Kidney (tissue), 14 donors: Measurements from ENCODE around the gene STK33. TPM values are rescaled to one million over a fixed set of nuclear protein-coding genes. Genes with fewer than 3 reads are reported as not detected.

Experiments
- DNase-seq, 5 donors: peaks; one replicate each; pipeline ENCODE4 v3.0.0-alpha.2; 2013 to 2020
- FAIRE-seq: peaks from 2 replicates; lab custom pipeline; 2012; peaks lifted over from hg19 to GRCh38; lab: Jason Lieb, UNC
- H3K27ac ChIP-seq, 2 donors: one replicate each; pipeline ENCODE4 v1.7.0; 2013; ENCODE audit warnings: low read depth in 2 of 2, low read length in 2 of 2, inconsistent platforms in 1 of 2
- H3K27me3 ChIP-seq: one replicate; pipeline ENCODE4 v1.7.1; 2013; ENCODE audit warnings: low read length, inconsistent platforms; ENCODE audit not compliant: control insufficient read depth, insufficient read depth
- H3K36me3 ChIP-seq, 3 donors: one replicate each; pipeline versions ENCODE4 v1.7.0 to v1.7.1; 2013; ENCODE audit warnings: low read length in 3 of 3, control low read depth in 1 of 3, inconsistent platforms in 1 of 3; ENCODE audit not compliant: insufficient read depth in 3 of 3, control insufficient read depth in 2 of 3
- H3K4me1 ChIP-seq, 3 donors: one replicate each; pipeline versions ENCODE4 v1.7.0 to v1.7.1; 2013; ENCODE audit warnings: low read length in 3 of 3, inconsistent platforms in 1 of 3, low read depth in 1 of 3; ENCODE audit not compliant: control insufficient read depth in 2 of 3, insufficient read depth in 2 of 3
- H3K4me3 ChIP-seq, 3 donors: one replicate each; pipeline versions ENCODE4 v1.7.0 to v1.8.1; 2013; ENCODE audit warnings: low read length in 3 of 3, control low read depth in 1 of 3, inconsistent platforms in 1 of 3
- H3K9ac ChIP-seq, 3 donors: one replicate each; pipeline versions ENCODE4 v1.7.0 to v1.7.1; 2013; ENCODE audit warnings: low read length in 3 of 3, control low read depth in 1 of 3, inconsistent platforms in 1 of 3
- H3K9me3 ChIP-seq, 3 donors: one replicate each; pipeline versions ENCODE4 v1.7.0 to v1.7.1; 2013; ENCODE audit warnings: low read length in 3 of 3, control low read depth in 1 of 3, inconsistent platforms in 1 of 3; ENCODE audit not compliant: control insufficient read depth in 2 of 3, insufficient read depth in 1 of 3
- intact Hi-C: fragments of 100-400 bp; cut with DNase I; formaldehyde crosslinking; loops from one replicate; pipeline ENCODE4 v1.11.1; 2022
- polyA plus RNA-seq: library from polyadenylated mRNA; stranded (reverse); fragments of 350-450 nt; fragmentation: Illumina TruSeq; extraction: RNeasy Lipid Tissue Mini Kit (QIAGEN cat#74804); gene quantifications from one replicate; pipeline ENCODE4 v1.2.3, GENCODE V29; 2014; ENCODE audit warnings: low read depth, low replicate concordance; ENCODE audit not compliant: insufficient read depth
- total RNA-seq: library from RNA; stranded (reverse); fragmentation: NEBNext Ultra II Directional; extraction: Animal tissue kit (Norgen Biotek cat#: 25700); gene quantifications from one replicate; pipeline ENCODE4 v1.2.1, GENCODE V29; 2021
- TF ChIP-seq, protein P1 (sequence below): IDR thresholded peaks from 3 replicates; pipeline ENCODE4 v1.5.1; 2012; ENCODE audit warnings: mild to moderate bottlenecking, moderate library complexity, borderline replicate concordance; ENCODE audit not compliant: insufficient read depth; ENCODE audit errors: extremely low read depth
- donor health status: control.
- donor health status: control.
- donor health status: control.
- donor health status: control.
- donor health status: control.
- donor health status: DM: yes; HTN: yes; CAD: no.
- donor health status: Normal renal cell carcinoma (clear cell type).

The STK33 gene
- total and polyA plus RNA-seq, 2 donors from 2014 or later, result 11.9 to 19.3 TPM

DNA sequence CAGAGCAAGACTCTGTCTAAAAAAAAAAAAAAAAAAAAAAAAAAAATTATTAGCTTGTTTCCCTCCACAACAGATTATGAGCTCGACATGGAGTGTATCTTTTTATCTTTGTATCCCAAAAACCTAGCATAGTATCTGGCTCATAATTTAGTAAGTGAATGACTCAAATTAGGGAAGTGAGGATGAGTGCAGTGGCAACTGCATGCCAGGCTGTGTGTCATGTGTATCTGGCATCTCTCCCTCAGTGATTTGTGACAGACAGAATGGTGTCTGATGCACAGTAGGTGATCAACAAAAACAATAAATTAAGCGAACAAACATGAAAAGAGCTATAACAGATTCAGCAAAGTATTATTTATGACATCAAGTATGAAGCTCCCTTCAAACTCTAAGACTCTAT lies 7.2 kb downstream of the STK33 start:
- no peak overlapping the region for H3K27ac ChIP-seq
- H3K4me1 ChIP-seq, result peaks cover 0 to 5% (median 2%) of the 10 kb centered on the region in 3 donors
- FAIRE-seq (no peak), DNase-seq (no peak)
- no peak overlapping the region for H3K4me3 ChIP-seq
- no peaks in the 10 kb centered on the region for H3K36me3 ChIP-seq
- no peak overlapping the region for H3K9ac ChIP-seq
- peaks cover 0 to 3% (median 0%) of the 10 kb centered on the region in 3 donors for H3K9me3 ChIP-seq
- intact Hi-C loops, result no loop called here
- TF ChIP-seq, protein P1, sequence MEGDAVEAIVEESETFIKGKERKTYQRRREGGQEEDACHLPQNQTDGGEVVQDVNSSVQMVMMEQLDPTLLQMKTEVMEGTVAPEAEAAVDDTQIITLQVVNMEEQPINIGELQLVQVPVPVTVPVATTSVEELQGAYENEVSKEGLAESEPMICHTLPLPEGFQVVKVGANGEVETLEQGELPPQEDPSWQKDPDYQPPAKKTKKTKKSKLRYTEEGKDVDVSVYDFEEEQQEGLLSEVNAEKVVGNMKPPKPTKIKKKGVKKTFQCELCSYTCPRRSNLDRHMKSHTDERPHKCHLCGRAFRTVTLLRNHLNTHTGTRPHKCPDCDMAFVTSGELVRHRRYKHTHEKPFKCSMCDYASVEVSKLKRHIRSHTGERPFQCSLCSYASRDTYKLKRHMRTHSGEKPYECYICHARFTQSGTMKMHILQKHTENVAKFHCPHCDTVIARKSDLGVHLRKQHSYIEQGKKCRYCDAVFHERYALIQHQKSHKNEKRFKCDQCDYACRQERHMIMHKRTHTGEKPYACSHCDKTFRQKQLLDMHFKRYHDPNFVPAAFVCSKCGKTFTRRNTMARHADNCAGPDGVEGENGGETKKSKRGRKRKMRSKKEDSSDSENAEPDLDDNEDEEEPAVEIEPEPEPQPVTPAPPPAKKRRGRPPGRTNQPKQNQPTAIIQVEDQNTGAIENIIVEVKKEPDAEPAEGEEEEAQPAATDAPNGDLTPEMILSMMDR, result no peak
- no peaks in the 10 kb centered on the region for H3K27me3 ChIP-seq

- TF ChIP-seq, protein P1, result no peak
- Histone ChIP-seq H3K9ac (no peak overlapping the region), H3K4me1 (peaks cover 0 to 5% (median 2%) of the 10 kb centered on the region in 3 donors), H3K27me3 (no peaks in the 10 kb centered on the region), H3K27ac (no peak overlapping the region), H3K9me3 (peaks cover 0 to 3% (median 0%) of the 10 kb centered on the region in 3 donors), H3K4me3 (no peak overlapping the region), H3K36me3 (no peaks in the 10 kb centered on the region)
- intact Hi-C loops, result no loop called here
- DNase-seq (no peak), FAIRE-seq (no peak)
Measured at GRCh38 chr11:8586184-8586583, 7.8 kb downstream of the STK33 start.

GRCh38 chr11:8584511-8584910 lies 9.5 kb downstream of the STK33 start:
- Histone ChIP-seq H3K27me3 (no peaks in the 10 kb centered on the region), H3K4me3 (no peak overlapping the region), H3K4me1 (peaks cover 0 to 5% (median 2%) of the 10 kb centered on the region in 3 donors), H3K36me3 (no peaks in the 10 kb centered on the region), H3K9me3 (peaks cover 0 to 3% (median 0%) of the 10 kb centered on the region in 3 donors), H3K27ac (peak overlapping the region; percentile 13 to 24), H3K9ac (no peak overlapping the region)
- TF ChIP-seq, protein P1, result no peak
- intact Hi-C loops, result no loop called here
- peak in 1 of 5 donors; percentile 28 for DNase-seq
- FAIRE-seq, result no peak

- Histone ChIP-seq H3K9me3 (peaks cover 0 to 3% (median 0%) of the 10 kb centered on the region in 3 donors), H3K9ac (no peak overlapping the region), H3K4me1 (peaks cover 0 to 5% (median 2%) of the 10 kb centered on the region in 3 donors), H3K4me3 (no peak overlapping the region), H3K27ac (peak overlapping the region in 1 of 2 donors; percentile 24), H3K27me3 (no peaks in the 10 kb centered on the region), H3K36me3 (no peaks in the 10 kb centered on the region)
- DNase-seq, result no peak
- TF ChIP-seq, protein P1, result no peak
- intact Hi-C loops, result no loop called here
- FAIRE-seq, result no peak
Measured at GRCh38 chr11:8584082-8584481, 9.9 kb downstream of the STK33 start.
